ENCODE measurements around the gene SDF2. TPM values are rescaled to one million over a fixed set of nuclear protein-coding genes. Genes with fewer than 3 reads are reported as not detected.

The SDF2 gene
- total and polyA plus RNA-seq, 9 of the 15 experiments (the other 6 are each of a cell fraction or from before 2014, with no cell fraction given), result 41.2 to 132 (median 65.6) TPM

DNA sequence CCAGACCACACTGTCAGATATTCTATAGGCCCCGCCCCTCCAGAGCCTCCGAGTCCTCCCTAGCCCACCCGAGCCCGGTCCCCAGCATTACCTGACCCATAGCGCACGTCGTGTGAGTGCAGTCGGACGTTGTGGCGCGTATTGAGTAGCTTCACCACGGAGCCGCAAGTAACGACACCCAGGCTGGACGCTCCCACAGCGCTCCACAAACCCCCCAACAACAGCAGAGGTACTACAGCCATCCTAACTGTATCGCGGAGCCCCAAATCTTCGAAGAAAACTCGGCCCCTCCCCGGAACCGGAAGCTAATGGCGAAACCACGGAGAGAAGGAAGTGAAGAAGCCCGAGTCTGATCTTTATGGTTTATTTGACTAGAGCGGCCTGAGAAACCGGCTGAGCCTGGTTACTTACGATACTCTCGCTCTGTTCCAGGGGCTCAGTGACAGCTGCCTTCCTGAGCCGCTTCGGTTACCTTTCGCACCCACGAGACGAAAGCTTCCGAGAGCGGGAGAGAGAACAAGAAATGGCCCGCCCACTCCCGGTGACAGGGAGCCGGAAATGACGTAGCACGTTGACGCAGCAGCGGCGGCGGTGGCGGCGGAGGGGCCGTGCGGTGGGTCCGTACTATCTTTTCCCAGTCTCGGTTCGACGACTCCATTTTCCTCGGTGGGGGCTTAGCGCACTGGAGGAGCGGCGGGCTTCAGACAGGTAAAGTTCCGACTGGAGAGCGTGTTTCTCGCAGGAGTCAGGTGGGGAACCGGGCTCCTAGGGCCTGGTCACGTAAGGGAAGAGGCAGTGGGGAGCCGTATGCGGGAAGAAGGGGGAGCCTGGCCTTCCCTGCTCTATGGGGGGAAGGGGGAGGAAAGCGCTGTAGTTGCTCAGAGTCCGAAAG lies at the start of gene SDF2, which contains the start of gene SUPT6H (continued):
- TF ChIP-seq CBX3 (IDR thresholded peaks at IDR 0.05; ENCODE audit: borderline replicate concordance in 1 of 2, low read length in 2 of 2), result peak in 1 of 2 experiments; percentile 28; a peak in 1 of 3 replicates
- TF ChIP-seq TRIM25 (IDR thresholded peaks at IDR 0.05; ENCODE audit: borderline replicate concordance), result no peak
- peak; percentile 73; the same call in 1 of the 2 replicates for TF ChIP-seq GATAD2B (IDR thresholded peaks at IDR 0.05; ENCODE audit: borderline replicate concordance)
- TF ChIP-seq, protein P1, sequence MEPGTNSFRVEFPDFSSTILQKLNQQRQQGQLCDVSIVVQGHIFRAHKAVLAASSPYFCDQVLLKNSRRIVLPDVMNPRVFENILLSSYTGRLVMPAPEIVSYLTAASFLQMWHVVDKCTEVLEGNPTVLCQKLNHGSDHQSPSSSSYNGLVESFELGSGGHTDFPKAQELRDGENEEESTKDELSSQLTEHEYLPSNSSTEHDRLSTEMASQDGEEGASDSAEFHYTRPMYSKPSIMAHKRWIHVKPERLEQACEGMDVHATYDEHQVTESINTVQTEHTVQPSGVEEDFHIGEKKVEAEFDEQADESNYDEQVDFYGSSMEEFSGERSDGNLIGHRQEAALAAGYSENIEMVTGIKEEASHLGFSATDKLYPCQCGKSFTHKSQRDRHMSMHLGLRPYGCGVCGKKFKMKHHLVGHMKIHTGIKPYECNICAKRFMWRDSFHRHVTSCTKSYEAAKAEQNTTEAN (CRISPR knock-in tag; IDR thresholded peaks at IDR 0.05), result 0 out of 2 replicates have a peak, but pooled peaks have one; percentile 51
- TF ChIP-seq SMARCC2 (IDR thresholded peaks at IDR 0.05; ENCODE audit: low read depth), result 0 out of 2 replicates have a peak, but pooled peaks have one; percentile 16
- peak; percentile 82 for TF ChIP-seq POLR2H (tag; IDR thresholded peaks at IDR 0.05; ENCODE audit: low read depth)
- no peak; the same call in 1 of the 2 replicates for TF ChIP-seq HMG20B (CRISPR knock-in tag; IDR thresholded peaks at IDR 0.05)
- peak; percentile 97 for TF ChIP-seq EP400 (IDR thresholded peaks at IDR 0.05)
- peak; percentile 32 for TF ChIP-seq FOSL1 (tag; conservative IDR thresholded peaks at IDR 0.05)
- TF ChIP-seq, protein P2, sequence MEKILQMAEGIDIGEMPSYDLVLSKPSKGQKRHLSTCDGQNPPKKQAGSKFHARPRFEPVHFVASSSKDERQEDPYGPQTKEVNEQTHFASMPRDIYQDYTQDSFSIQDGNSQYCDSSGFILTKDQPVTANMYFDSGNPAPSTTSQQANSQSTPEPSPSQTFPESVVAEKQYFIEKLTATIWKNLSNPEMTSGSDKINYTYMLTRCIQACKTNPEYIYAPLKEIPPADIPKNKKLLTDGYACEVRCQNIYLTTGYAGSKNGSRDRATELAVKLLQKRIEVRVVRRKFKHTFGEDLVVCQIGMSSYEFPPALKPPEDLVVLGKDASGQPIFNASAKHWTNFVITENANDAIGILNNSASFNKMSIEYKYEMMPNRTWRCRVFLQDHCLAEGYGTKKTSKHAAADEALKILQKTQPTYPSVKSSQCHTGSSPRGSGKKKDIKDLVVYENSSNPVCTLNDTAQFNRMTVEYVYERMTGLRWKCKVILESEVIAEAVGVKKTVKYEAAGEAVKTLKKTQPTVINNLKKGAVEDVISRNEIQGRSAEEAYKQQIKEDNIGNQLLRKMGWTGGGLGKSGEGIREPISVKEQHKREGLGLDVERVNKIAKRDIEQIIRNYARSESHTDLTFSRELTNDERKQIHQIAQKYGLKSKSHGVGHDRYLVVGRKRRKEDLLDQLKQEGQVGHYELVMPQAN (IDR thresholded peaks at IDR 0.05; ENCODE audit: borderline replicate concordance), result peak; percentile 94
- no peak for TF ChIP-seq ADNP (tag; IDR thresholded peaks at IDR 0.05)
- TF ChIP-seq BRD4 (IDR thresholded peaks at IDR 0.05), result peak; percentile 57; the same call in 1 of the 2 replicates
- TF ChIP-seq MTA2 (IDR thresholded peaks at IDR 0.05; ENCODE audit: low read depth), result no peak
- no peak for TF ChIP-seq HOXB6 (CRISPR knock-in tag; IDR thresholded peaks at IDR 0.05; ENCODE audit: borderline replicate concordance)
- peak; percentile 50; the same call in 1 of the 2 replicates for TF ChIP-seq CHD2 (IDR thresholded peaks at IDR 0.05; ENCODE audit: low read depth, low read length)
- peak; percentile 27 for TF ChIP-seq NFIC (IDR thresholded peaks at IDR 0.05)
- TF ChIP-seq L3MBTL2 (IDR thresholded peaks at IDR 0.05), result peak; percentile 79
- TF ChIP-seq XRCC5 (IDR thresholded peaks at IDR 0.05; ENCODE audit: low read depth, low read length), result peak; percentile 84; the same call in 1 of the 2 replicates
- TF ChIP-seq HDAC6 (IDR thresholded peaks at IDR 0.05; ENCODE audit: low read depth, low read length), result no peak
- TF ChIP-seq, protein P3, sequence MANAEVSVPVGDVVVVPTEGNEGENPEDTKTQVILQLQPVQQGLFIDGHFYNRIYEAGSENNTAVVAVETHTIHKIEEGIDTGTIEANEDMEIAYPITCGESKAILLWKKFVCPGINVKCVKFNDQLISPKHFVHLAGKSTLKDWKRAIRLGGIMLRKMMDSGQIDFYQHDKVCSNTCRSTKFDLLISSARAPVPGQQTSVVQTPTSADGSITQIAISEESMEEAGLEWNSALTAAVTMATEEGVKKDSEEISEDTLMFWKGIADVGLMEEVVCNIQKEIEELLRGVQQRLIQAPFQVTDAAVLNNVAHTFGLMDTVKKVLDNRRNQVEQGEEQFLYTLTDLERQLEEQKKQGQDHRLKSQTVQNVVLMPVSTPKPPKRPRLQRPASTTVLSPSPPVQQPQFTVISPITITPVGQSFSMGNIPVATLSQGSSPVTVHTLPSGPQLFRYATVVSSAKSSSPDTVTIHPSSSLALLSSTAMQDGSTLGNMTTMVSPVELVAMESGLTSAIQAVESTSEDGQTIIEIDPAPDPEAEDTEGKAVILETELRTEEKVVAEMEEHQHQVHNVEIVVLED (CRISPR knock-in tag; IDR thresholded peaks at IDR 0.05), result peak; percentile 96
- peak; percentile 92 for TF ChIP-seq DIDO1 (tag; IDR thresholded peaks at IDR 0.05; ENCODE audit: low read depth)
- TF ChIP-seq CEBPB (tag; IDR thresholded peaks at IDR 0.05), result peak; percentile 42; the same call in 1 of the 2 replicates
